T-cell (primary cell): ENCODE results near the gene TRIM8. TPM values are rescaled to one million over a fixed set of nuclear protein-coding genes. Genes with fewer than 3 reads are reported as not detected.

Experiments used
- ATAC-seq, 4 experiments: fragments of 200-7000 bp in 3 of 4; fragments of 150-1000 bp in 1 of 4; cut with Tn5 transposase; replicated peaks in 1 of 4; 1 replicate in 3 of 4; 2 replicates in 1 of 4; pipeline ENCODE4 v1.10.0; 2021; ENCODE audit warnings: moderate library complexity in 3 of 4, mild to moderate bottlenecking in 2 of 4, moderate number of reproducible peaks in 1 of 4
- CTCF ChIA-PET, 2 donors: fragments of 300-600 bp; sonication (Branson Sonifier 250); formaldehyde crosslinking; loops; one replicate each; lab custom pipeline; 2022; ENCODE audit warnings: antibody characterized with exemption in 2 of 2; lab: Charles Lee
- POLR2A ChIA-PET, 2 donors: fragments of 300-600 bp; sonication (Branson Sonifier 250); formaldehyde crosslinking; loops; one replicate each; lab custom pipeline; 2022; ENCODE audit warnings: antibody characterized with exemption in 2 of 2; lab: Charles Lee
- DNase-seq, 35 experiments: peaks; one replicate each; pipeline versions ENCODE4 v3.0.0 to v3.0.0-alpha.2; 2013 to 2023
- H3K27ac ChIP-seq: one replicate; pipeline ENCODE4 v1.5.1; 2013; ENCODE audit warnings: low read length
- H3K27me3 ChIP-seq, 2 experiments: replicated peaks in 1 of 2; 1 replicate in 1 of 2; 2 replicates in 1 of 2; pipeline versions ENCODE4 v1.6.1 to v1.7.0; 2013; ENCODE audit warnings: low read length in 1 of 2, mixed read lengths in 1 of 2; ENCODE audit not compliant: control insufficient read depth in 2 of 2, insufficient read depth in 2 of 2; ENCODE audit errors: extremely low read depth in 1 of 2
- H3K36me3 ChIP-seq, 2 donors: 1 replicate in 1 of 2; 2 replicates in 1 of 2; pipeline versions ENCODE4 v1.6.1 to v1.7.0; 2013; ENCODE audit warnings: low read length in 1 of 2; ENCODE audit not compliant: control insufficient read depth in 2 of 2, insufficient read depth in 1 of 2; ENCODE audit errors: extremely low read depth in 1 of 2
- H3K4me1 ChIP-seq, 2 experiments: 1 replicate in 1 of 2; 2 replicates in 1 of 2; pipeline versions ENCODE4 v1.6.1 to v1.7.0; 2013; ENCODE audit warnings: low read length in 2 of 2, mixed read lengths in 1 of 2; ENCODE audit not compliant: insufficient read depth in 2 of 2, control insufficient read depth in 1 of 2; ENCODE audit errors: extremely low read depth in 1 of 2
- H3K4me3 ChIP-seq, 2 donors: 1 replicate in 1 of 2; 2 replicates in 1 of 2; pipeline versions ENCODE4 v1.5.1 to v1.7.0; 2013; ENCODE audit warnings: mild to moderate bottlenecking in 2 of 2, low read length in 1 of 2, moderate library complexity in 1 of 2; ENCODE audit not compliant: control insufficient read depth in 1 of 2; ENCODE audit errors: extremely low read depth in 1 of 2
- H3K9me3 ChIP-seq: 2 replicates; pipeline ENCODE4 v1.7.0; 2013
- H3K27ac Mint-ChIP-seq, 2 donors: one replicate each; pipeline ENCODE4 v1.8.0; 2020 to 2021; ENCODE audit warnings: mild to moderate bottlenecking in 2 of 2, mixed read lengths in 2 of 2
- H3K27me3 Mint-ChIP-seq, 2 donors: one replicate each; pipeline ENCODE4 v1.8.0; 2021 to 2022; ENCODE audit warnings: mixed read lengths in 2 of 2
- H3K36me3 Mint-ChIP-seq: one replicate; pipeline ENCODE4 v1.8.0; 2021; ENCODE audit warnings: mixed read lengths
- H3K4me1 Mint-ChIP-seq, 3 donors: one replicate each; pipeline ENCODE4 v1.8.0; 2020 to 2022; ENCODE audit warnings: mixed read lengths in 3 of 3, mild to moderate bottlenecking in 1 of 3
- H3K4me3 Mint-ChIP-seq, 3 donors: one replicate each; pipeline ENCODE4 v1.8.0; 2020 to 2022; ENCODE audit warnings: mild to moderate bottlenecking in 3 of 3, mixed read lengths in 3 of 3, moderate library complexity in 3 of 3
- H3K9me3 Mint-ChIP-seq, 3 donors: one replicate each; pipeline ENCODE4 v1.8.0; 2020 to 2022; ENCODE audit warnings: mixed read lengths in 3 of 3
- WGBS: methylation state at CpG from one replicate; pipeline ENCODE4 v1.1.5; 2013; ENCODE audit warnings: missing lambda C conversion rate; ENCODE audit not compliant: insufficient coverage; 5-methylcytosine and 5-hydroxymethylcytosine counted together
- total RNA-seq, 35 experiments: library from RNA in 6 of 35; stranded (reverse) in 6 of 35; fragments of 120-200 nt in 1 of 35; gene quantifications; one replicate each; pipeline versions ENCODE4 v1.2.1 to v1.2.4 and lab custom pipeline; 2013 to 2026

Gene TRIM8
- total RNA-seq, 5 donors from 2014 or later (not counting 1 experiment from before 2014, with no cell fraction given), result 54.2 to 74.7 (median 67.9) TPM

DNA sequence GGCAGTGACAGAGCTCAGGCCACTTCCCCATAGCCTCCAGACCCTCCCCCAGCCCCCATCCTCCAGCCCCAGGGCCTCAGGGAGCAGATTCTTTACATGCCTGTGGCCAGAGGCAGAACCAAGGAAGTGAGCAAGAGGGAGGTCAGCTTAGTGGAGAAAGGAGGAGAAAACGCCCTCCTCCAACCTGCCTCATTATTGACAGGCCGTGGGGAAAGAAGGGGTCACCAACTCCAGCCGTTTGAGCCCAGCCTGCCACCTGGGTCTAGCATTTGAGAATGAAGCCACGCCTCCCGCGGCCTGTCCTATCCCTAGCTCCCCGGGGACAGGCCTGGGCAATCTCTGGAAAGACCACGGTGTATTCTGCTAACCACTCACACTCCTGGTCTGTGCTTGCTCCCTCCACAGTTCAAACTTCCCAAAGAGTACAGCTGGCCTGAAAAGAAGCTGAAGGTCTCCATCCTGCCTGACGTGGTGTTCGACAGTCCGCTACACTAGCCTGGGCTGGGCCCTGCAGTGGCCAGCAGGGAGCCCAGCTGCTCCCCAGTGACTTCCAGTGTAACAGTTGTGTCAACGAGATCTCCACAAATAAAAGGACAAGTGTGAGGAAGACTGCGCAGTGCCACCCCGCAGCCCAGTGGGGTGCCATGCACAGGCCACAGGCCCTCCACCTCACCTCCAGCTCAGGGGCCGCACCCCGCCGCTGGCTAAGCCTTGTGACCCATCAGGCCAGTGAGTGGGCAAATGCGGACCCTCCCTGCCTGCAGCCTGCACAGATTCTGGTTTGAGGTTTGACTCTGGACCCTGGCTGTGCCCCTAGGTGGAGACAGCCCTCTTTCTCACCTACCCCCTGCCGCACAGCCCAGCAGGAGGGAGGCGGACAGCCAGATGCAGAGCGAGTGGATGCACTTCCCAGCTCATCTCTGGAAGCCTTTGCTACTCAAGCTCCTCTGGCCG, 14.3 kb upstream of the TRIM8 start:
- Histone ChIP-seq H3K4me1 (peaks cover 24 to 31% of the 10 kb centered on the region in 2 experiments), H3K36me3 (peaks cover 3 to 24% of the 10 kb centered on the region in 2 donors), H3K27ac (no peak overlapping the region), H3K4me3 (no peak overlapping the region), H3K9me3 (no peaks in the 10 kb centered on the region), H3K27me3 (no peaks in the 10 kb centered on the region)
- Mint-ChIP-seq H3K27ac (no peak overlapping the region), H3K4me3 (no peak overlapping the region), H3K4me1 (peaks cover 26 to 34% (median 33%) of the 10 kb centered on the region in 3 donors), H3K9me3 (no peaks in the 10 kb centered on the region), H3K27me3 (no peaks in the 10 kb centered on the region), H3K36me3 (peaks cover 5% of the 10 kb centered on the region)
- ATAC-seq (no peak), DNase-seq (no peak)
- ChIA-PET CTCF (interaction anchor here in 1 of 2 donors (1.0 kb wide), 1 partner anchor 12 kb away, joined by 3 read pairs; no protein-coding TSS in a partner anchor), POLR2A (no interaction called here)
- WGBS, result 93% methylated on average over 20 of the region's 22 CpGs

DNA sequence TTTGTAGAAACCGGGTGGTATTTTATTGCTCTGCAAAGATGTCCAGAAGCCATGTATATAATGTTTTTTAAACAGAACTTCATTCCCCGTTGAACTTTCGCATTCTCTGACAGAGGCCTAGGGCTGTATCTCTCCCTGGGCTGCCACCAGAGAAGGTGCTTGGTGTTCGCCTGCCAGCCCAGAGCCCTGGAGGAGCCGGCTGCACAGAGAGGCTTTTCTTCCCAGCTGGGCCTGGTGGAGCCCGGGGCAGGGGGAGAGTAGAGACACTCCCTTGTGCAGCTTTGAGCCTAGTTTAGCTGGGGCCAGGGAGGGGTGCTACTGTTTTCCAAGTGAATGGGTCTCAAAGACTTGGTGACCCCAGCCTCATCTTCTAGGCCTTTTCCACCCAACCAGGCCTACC, 13.6 kb upstream of the TRIM8 start:
- Mint-ChIP-seq H3K36me3 (peaks cover 5% of the 10 kb centered on the region), H3K27me3 (no peaks in the 10 kb centered on the region), H3K27ac (peak overlapping the region in 1 of 2 donors; percentile 74), H3K4me3 (no peak overlapping the region), H3K4me1 (peaks cover 33 to 41% (median 40%) of the 10 kb centered on the region in 3 donors), H3K9me3 (no peaks in the 10 kb centered on the region)
- H3K36me3 ChIP-seq, result peaks cover 3 to 24% of the 10 kb centered on the region in 2 donors
- H3K4me3 ChIP-seq, result no peak overlapping the region
- no peak for DNase-seq
- H3K9me3 ChIP-seq, result no peaks in the 10 kb centered on the region
- CTCF ChIA-PET, result interaction anchor here in 1 of 2 donors (1.0 kb wide), 1 partner anchor 11 kb away, joined by 3 read pairs; no protein-coding TSS in a partner anchor
- ATAC-seq, result no peak
- WGBS, result 94% methylated on average over 5 of the region's 6 CpGs
- no peak overlapping the region for H3K27ac ChIP-seq
- H3K27me3 ChIP-seq, result no peaks in the 10 kb centered on the region
- H3K4me1 ChIP-seq, result peaks cover 31 to 38% of the 10 kb centered on the region in 2 experiments
- POLR2A ChIA-PET, result no interaction called here

- peaks cover 3 to 24% of the 10 kb centered on the region in 2 donors for H3K36me3 ChIP-seq
- POLR2A ChIA-PET, result no interaction called here
- Mint-ChIP-seq H3K36me3 (peaks cover 5% of the 10 kb centered on the region), H3K9me3 (no peaks in the 10 kb centered on the region), H3K4me3 (peak overlapping the region in 1 of 3 donors; percentile 51), H3K4me1 (peaks cover 44 to 50% (median 50%) of the 10 kb centered on the region in 3 donors), H3K27me3 (no peaks in the 10 kb centered on the region), H3K27ac (peak overlapping the region; percentile 93 to 94)
- no peaks in the 10 kb centered on the region for H3K27me3 ChIP-seq
- CTCF ChIA-PET, result interaction anchor here in 1 of 2 donors (1.0 kb wide), 1 partner anchor 48 kb away, joined by 3 read pairs; no protein-coding TSS in a partner anchor
- H3K4me3 ChIP-seq, result no peak overlapping the region
- peaks cover 34 to 45% of the 10 kb centered on the region in 2 experiments for H3K4me1 ChIP-seq
- no peak for ATAC-seq
- H3K27ac ChIP-seq, result no peak overlapping the region
- no peaks in the 10 kb centered on the region for H3K9me3 ChIP-seq
- 87% methylated on average over 3 of the region's 10 CpGs for WGBS
- no peak for DNase-seq
Measured at GRCh38 chr10:102631525-102632393, 12.5 kb upstream of the TRIM8 start.

- no peaks in the 10 kb centered on the region for H3K9me3 ChIP-seq
- peak overlapping the region in 1 of 2 donors; percentile 10 for H3K4me3 ChIP-seq
- Mint-ChIP-seq H3K9me3 (no peaks in the 10 kb centered on the region), H3K4me3 (peak overlapping the region in 1 of 3 donors; percentile 51), H3K36me3 (no peaks in the 10 kb centered on the region), H3K4me1 (peaks cover 47 to 53% (median 52%) of the 10 kb centered on the region in 3 donors), H3K27me3 (no peaks in the 10 kb centered on the region), H3K27ac (peak overlapping the region; percentile 93 to 94)
- H3K27ac ChIP-seq, result peak overlapping the region; percentile 35
- 36% methylated on average over 3 of the region's 5 CpGs for WGBS
- ChIA-PET POLR2A (no interaction called here), CTCF (no interaction called here)
- ATAC-seq, result peak in 1 of 4 experiments; percentile 24
- no peaks in the 10 kb centered on the region for H3K27me3 ChIP-seq
- peaks cover 3 to 22% of the 10 kb centered on the region in 2 donors for H3K36me3 ChIP-seq
- no peak for DNase-seq
- H3K4me1 ChIP-seq, result peaks cover 34 to 45% of the 10 kb centered on the region in 2 experiments
Measured at GRCh38 chr10:102632394-102633111, 11.7 kb upstream of the TRIM8 start.

DNA sequence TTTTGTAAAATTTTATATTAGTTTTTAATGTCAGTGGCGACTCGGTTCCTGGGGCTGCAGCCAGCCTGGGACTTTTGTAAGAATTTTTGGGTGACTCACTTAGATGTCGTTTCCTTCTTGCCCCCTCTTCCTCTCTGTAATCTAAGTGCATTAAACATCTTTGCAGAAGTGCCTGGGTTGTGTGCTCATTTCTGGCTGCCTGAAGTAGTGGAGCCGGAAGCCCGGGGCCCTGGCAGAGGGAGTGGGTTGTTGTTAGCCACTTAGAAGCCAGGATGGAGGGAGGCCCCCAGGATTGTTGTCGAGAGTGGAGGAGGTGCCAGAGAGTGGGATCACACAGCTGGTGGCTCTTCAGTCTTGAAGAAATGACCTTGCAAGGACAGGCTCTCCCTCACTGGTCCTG, 11.0 kb upstream of the TRIM8 start:
- Mint-ChIP-seq H3K27me3 (no peaks in the 10 kb centered on the region), H3K4me3 (peak overlapping the region in 1 of 3 donors; percentile 51), H3K9me3 (no peaks in the 10 kb centered on the region), H3K27ac (peak overlapping the region; percentile 93 to 94), H3K36me3 (no peaks in the 10 kb centered on the region), H3K4me1 (peaks cover 47 to 53% (median 52%) of the 10 kb centered on the region in 3 donors)
- Histone ChIP-seq H3K27me3 (no peaks in the 10 kb centered on the region), H3K4me3 (no peak overlapping the region), H3K36me3 (peaks cover 3 to 16% of the 10 kb centered on the region in 2 donors), H3K27ac (peak overlapping the region; percentile 35), H3K9me3 (no peaks in the 10 kb centered on the region), H3K4me1 (peaks cover 34 to 45% of the 10 kb centered on the region in 2 experiments)
- WGBS, result 32% methylated on average over 3 of the region's 6 CpGs
- CTCF ChIA-PET, result no interaction called here
- ATAC-seq (peak; percentile 33 to 63 (median 50)), DNase-seq (peak in 2 of 35 experiments; percentile 29 to 35)
- POLR2A ChIA-PET, result no interaction called here
